HK-2 (cell line): ENCODE results near the gene TRIM52.
"Not testable (repeated sequence)": the region's sequence is repeated elsewhere in the genome, so short reads cannot be mapped to it uniquely, and the experiment has no call there.

Source experiments
- DNase-seq: peaks from one replicate; pipeline ENCODE4 v3.0.0-alpha.2; 2018; ENCODE audit not compliant: unreplicated experiment

The TRIM52 gene

DNA sequence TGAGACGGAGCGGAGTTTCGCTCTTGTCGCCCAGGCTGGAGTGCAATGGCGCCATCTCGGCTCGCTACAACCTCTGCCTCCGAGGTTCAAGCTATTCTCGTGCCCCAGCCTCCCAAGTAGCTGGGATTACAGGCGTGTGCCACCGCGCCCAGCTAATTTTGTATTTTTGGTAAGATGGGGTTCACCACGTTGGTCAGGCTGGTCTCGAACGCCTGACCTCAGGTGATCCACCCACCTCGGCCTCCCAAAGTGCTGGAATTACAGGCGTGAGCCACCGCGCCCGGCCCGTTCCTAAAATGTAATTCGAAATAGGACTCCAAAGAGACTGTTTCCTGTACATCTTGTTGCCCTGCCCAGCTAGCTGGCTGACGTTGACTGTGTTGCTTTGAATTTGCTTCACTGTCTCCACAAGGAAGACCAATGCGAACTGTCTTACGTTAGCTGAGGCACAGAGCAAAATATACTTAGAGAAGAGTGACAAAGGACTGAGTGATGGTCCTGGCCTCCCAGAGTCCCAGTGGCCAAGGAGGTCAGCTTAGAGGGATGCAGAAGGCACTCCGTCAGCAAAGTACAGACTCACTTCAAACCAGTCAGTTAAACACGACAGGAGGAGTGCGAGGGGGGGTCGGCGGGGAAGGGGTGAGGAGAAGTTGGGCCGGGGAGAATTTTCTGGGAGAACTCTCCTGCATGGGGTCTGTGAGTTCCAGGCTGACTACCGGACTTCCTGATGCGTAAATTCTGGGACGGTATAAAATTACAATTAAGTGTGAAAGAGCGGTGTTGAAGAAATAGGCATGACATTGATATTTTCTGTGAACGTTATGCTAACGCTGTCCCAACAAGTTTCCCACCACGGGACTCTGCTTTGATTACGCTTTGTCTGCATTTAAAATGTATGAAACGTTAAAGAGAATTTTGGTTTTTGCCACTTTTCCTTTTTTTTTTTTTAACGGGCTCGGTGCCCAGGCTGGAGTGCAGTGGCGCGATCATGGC lies 44.6 kb downstream of the TRIM52 start:
- DNase-seq = no peak

- not testable (repeated sequence) for DNase-seq
Observed at GRCh38 chr5:181214249-181214648, 46.7 kb downstream of the TRIM52 start.

- DNase-seq = no peak
Observed at GRCh38 chr5:181212934-181213333, 48.0 kb downstream of the TRIM52 start.

- no peak for DNase-seq
Observed at GRCh38 chr5:181212080-181212479, 48.9 kb downstream of the TRIM52 start.

DNA sequence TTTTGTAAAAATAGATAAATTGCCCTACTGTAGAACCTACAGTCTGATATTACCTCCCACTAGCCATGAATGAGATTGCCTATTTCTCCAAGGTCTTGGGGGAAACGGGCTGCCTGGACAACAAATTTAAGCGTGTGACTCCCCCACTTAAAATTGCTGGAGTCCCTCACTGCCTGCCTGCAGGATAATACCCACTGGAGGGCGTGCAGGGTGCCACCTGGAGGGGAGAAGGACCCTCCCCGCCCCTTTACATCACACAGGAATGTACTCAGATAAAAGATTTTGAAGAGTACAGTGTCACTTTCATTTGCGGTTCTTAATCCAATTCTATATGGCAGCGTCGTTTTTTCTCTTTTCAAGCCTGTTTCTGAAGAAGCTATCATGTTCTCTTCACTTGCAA lies 49.7 kb downstream of the TRIM52 start:
- DNase-seq = no peak

- not testable (repeated sequence) for DNase-seq
Observed at GRCh38 chr5:181210698-181211097, 50.2 kb downstream of the TRIM52 start.

DNA sequence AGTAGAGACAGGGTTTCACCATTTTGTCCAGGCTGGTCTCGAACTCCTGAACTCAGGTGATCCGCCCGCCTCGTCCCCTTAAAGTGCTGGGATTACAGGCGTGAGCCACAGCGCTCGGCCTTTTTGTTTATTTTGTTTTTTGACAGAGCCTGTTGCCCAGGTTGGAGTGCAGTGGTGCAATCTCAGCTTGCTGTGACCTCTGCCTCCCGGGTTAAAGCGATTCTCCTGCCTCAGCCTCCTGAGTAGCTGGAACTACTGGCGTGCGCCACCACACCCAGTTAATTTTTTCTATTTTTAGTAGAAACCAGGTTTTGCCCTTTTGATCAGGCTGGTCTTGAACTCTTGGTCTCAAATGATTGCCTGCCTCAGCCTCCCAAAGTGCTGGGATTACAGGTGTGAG lies 50.8 kb downstream of the TRIM52 start:
- DNase-seq = not testable (repeated sequence)

DNA sequence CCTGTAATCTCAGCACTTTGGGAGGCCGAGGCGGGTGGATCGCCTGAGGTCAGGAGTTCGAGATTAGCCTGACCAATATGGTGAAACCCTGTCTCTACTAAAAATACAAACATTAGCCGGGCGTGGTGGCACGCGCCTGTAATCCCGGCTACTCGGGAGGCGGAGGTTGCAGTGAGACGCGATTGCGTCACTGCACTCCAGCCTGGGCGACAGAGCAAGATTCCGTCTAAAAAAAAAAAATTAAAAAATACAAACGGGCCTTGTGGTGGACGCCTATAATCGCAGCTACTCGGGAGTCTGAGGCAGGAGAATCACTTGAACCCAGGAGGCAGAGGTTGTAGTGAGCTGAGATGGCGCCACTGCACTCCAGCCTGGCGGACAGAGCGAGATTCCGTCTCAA lies 51.9 kb downstream of the TRIM52 start:
- not testable (repeated sequence) for DNase-seq

DNA sequence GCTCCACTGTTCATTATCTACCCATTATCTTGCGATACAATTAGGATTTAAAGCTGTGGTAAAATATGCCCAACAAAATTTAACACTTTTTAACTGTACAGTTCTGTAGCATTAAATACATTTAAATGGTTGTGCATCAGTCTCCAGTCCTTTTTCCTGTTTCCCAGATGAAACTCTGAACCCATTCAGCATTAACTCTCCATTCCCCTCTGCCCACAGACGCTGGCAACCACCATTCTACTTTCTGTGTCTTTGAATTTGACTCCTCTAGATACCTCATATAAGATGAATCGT lies 53.0 kb downstream of the TRIM52 start:
- no peak for DNase-seq

GRCh38 chr5:181207214-181207959 lies 53.6 kb downstream of the TRIM52 start:
- DNase-seq = peak; percentile 87

DNA sequence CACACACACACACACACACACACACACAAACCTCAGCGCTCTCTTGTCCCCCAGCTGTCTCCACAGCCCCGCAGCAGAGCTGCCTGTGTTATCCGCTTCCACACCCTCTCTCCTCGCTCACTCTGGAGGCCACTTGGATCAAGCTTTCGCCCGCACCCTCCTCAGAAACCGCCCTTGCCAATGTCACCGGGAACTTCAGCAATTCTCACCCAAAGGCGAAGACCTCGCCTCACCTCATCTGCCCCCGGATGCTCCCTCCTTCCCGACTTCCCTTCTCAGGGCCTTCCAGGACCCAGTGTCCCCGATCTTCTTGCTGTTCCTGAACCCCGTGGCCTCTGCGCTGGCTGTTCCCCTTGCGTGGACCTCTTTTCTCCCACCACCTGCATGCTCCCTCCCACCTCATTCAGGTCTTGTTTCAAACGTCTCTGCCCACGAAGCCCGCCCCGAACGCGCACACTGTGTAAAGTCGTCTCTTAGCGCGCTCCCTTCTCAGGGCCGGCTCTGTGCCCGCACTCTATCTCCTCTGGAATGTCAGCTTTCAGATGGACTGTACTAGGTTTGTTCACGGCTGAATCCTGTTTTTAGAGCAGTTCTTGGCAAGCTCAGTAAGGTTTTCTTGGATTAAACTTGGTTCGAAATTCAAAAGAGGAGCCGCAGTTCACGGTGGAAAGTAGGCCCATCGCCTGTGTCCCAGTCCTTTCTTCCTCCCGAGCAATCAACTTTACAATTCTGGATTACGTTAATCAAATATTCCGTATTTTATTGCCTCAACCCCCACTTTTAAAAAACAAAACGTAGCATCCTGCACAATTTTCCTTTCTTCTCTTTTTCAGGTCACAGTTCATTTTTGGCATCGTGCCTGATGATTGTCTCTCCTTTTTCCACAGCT lies 54.9 kb downstream of the TRIM52 start:
- DNase-seq = peak; percentile 42
